Stimulated activated CD8-positive, alpha-beta memory T cell treated with anti-CD3 and anti-CD28 coated beads, Interleukin-15, amount 100 ng/mL, for 4 hours (primary cell): ENCODE data around the gene PCID2.
A peak's percentile ranks its signal among the peaks of the same experiment; 100 is the strongest.

ENCODE experiments used
- DNase-seq, 2 donors: peaks; one replicate each; pipeline ENCODE4 v3.0.0-alpha.2; 2020; ENCODE audit warnings: low read depth in 2 of 2

PCID2 gene

DNA sequence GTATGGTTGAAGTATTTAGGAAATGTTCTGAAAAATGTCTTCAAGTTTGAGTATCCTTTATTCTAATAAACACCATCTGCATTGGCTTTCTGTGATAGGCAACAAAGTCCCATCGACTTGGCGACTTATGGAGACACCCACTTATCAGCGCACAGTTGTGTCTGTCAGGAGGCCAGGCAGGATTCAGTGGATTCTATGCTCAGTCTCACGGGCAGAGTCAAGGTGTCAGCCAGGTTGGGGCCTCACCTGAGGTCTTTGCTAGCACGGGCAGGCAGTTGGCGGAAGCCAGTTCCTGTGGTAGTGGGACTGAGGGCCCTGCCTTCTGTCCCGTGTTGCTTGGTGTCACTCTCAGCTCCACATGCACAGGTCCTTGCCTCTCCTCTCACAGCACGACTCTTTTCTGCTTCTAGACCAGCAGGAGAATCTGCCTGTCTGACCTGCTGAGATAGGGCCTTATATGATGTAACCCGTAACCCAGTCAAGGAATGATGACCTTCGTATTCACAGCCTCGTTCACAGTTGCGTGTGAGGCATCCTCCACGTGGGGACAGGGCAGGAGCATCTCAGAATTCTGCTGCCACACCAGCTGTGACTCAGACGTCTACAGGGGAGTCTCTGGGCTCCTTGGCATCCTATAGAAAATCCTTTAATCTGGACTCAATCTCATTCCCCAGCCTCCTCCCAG lies 10.9 kb upstream of the PCID2 start:
- DNase-seq = no peak

DNA sequence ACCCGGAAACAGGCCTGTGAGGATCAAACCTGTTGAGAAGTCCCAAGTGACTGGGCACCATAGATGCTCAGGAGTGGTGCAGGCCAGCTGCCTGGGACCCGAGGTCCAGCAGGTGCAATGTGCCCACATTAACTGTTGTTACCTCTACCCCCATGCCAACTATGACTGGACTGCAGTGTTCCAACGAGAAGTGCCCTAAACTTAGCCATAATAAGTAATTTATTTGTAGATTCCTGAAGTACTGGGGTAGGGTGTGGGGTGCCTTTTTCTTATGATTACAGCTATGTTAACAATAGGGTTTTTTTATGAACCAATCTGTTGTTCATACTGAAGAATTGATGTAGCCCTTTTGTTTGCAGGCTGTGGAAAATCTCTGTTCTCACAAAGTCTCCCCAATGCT lies 10.1 kb upstream of the PCID2 start:
- no peak for DNase-seq

DNA sequence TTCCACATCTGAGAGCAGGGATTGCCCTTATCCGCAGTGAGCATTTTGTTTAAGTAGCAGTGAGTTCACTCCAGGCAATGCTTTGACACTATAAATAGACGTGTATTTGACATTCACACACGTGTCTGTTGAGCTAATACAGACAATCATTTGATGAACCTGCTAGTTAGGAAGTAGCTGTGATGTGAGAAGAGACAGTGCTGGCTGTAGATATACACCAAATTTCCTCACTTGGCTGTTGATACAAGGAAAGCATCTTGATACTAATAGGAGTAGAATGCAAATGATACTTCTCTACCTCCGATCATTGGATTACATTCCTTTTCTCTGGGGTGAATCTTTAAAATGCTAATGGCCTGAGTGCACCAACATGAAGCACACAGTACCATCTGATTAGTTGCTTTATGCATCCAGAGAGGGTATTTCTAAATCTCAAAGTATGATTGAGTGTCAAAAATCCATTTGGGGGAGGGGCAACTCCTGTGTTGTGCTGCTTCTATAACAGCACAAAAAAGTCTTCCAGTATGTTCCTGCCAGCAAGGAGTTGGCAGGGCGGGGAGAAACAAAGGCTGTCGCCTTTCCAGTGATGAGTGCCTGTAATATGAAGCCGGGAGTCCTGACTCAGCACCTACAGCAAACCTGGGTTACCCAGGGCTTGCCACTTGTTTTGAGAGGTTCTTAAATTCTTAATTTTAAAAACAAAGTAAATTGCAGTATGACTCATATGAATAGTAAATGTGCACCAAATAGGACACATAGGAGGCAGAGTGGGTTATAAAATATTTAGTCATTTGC lies 8.0 kb upstream of the PCID2 start:
- no peak for DNase-seq

DNA sequence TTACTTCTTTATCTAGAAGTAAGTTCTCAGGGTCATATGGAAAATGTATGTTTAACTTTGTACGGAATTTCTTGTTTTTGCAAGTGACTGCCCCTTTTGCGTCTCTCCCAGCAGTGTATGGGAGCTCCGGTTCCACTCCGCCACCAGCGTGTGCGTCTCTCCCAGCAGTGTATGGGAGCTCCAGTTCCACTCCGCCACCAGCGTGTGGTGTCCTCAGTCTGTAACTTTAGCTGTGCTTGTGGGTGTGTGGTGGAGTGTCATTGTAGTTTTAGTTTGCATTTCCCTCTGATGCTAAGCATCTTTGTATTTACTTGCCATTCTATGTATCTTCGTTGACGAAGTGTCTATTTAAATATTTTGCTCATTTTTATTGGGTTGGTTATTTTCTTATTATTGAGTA lies 3.3 kb upstream of the PCID2 start:
- no peak for DNase-seq

DNA sequence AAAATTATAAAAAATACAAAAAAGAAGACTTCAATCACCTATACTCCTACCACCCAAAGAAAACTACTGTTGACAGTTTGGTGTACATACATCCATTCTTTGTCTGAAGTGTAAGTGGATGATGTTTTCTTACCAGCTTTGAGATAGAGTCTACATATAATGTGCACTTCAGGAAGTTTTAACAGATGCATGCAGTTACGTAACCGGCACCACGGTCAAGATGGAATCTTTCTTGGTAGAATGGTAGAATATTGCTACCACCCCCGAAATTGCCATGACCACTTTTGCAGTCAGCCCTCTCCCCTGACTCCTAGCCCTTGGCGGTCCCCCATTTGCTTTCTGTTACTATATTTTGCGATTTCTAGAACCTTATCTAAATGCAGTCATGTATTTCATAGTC lies 2.4 kb upstream of the PCID2 start:
- DNase-seq = no peak

DNA sequence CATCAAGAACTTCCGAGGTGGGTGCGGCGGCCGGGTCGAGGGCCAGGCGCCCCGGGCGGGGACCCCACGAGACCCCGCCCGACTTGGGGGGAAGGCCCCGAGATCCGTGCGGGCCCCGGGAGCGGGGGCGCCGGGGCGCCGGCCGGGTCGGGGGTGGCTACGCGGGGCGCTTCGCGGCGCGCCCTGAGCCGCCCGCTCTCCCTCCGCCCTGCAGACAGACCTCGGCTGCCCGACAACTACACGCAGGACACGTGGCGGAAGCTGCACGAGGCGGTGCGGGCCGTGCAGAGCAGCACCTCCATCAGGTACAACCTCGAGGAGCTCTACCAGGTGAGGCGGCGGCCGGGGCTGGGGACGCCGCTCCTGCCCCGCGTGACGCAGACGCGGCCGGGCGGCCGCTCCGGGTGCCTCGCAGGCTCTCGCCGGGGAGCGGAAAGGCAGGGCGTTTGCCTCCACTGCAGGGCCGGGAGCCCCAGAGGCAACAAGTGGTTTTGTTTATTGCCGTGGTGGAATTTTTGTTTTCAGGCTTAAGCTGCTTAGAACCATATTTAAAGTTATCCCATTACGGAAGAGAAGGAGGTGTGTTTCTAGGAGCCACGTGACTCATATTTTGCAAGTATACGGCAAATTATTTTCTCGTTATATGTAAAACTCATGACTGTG lies 1.4 kb upstream of the PCID2 start:
- peak; percentile 44 to 49 for DNase-seq

DNA sequence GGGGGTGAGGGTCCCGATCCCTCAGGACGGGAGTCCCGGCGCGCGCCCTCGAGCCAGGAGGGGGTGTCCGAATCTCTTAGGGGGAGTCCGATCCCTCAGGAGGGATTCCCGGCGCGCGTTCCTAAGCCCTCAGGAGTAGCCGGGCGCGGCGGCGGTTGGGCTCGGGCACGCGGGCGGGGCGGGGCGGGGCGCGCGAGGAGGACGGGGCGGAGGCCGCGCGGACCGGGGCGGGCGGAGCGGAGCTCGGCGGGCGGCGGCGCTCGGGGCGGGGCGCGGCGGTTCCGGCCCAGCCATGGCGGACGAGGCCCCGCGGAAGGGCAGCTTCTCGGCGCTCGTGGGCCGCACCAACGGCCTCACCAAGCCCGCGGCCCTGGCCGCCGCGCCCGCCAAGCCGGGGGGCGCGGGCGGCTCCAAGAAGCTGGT lies 878 bp upstream of the PCID2 start, which contains the start of gene CUL4A:
Gene CUL4A (plus strand): TSS at position 278 of the 423 bp plus-strand sequence. CDS start 15 bp downstream, at position 293.
- peak; percentile 51 to 56 for DNase-seq

DNA sequence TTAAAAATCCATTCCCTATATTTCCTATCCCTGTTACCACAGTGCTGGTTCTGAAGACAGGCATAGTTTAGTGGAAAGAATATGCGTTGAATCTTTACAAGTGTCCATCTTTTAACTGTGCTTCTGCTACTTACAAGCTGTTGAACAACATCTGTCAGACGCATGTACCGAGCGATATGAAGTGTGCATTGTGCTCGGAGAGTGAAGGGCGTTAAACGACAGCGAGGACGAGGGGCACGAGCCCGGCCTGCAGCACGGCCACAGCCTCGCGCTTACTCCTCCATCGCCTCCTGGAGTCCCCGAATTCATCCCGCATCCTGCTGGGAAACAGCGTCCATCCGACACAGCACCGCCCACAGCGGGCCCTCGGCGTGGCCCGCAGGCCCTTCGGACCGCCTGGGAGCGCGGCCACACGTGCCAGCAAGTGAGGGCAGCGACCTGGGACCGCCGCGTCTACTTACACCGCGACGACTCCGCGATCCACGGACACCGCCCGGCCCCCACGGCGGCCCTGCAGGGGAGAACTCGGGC lies 514 bp downstream of the PCID2 start:
- DNase-seq = peak in 1 of 2 donors; percentile 7

DNA sequence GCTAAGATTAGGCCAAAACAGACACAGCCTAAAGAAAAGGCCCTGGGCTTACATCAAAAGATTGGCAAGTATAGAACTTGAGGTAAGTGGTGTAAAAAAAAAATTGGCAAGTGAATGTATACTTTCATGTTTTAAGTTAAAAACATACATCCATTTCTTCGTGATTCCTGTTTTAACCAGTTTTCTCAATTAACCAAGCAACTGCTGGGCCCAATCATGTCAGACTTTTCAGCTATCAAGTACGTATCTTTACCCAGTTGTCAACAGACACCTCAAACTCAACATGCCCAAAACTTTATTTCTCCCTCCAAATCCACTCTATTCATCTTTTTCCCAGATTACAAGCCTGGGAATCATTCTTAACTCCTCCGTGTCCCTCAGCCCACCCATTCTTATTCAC lies 1.0 kb downstream of the PCID2 start:
- DNase-seq = no peak

DNA sequence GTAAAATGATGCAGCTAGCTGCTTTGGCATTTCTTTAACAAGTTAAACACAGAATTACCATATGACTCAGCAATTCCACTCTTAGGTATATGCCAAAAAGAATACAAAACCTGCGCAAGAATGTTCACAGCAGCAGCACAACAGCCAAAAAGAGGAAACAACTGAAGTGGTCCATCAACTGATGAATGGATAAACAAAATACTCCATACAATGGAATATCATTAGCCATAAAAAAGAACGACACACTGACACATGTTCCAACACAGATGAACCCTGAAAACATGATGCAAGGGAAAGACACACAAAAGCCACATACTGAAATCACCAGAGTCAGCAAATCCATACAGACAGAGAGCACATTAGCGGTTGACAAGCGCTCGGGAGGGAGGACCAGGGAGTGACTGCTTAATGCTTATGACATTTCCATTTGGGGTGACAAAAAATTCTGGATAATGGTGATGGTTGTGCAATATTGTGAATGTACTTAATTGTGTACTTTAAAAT lies 3.0 kb downstream of the PCID2 start:
- DNase-seq = no peak

DNA sequence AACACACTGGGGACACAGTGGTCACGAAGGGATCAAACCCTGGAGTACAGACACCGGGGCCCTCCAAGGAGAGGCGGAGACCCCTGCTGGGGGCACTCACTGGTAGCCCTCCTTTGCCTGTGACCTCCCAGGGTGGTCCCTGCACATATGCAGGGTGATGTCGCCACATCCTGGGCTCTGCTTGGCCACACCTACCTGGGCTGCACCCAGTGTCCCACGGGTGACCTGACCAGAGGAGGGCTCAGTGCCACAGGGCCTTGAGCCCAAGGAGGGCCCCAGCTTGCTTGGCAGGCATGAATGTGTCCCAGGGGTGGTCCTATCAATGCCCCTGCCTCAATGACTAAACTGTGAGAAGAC lies 4.1 kb downstream of the PCID2 start:
- no peak for DNase-seq

DNA sequence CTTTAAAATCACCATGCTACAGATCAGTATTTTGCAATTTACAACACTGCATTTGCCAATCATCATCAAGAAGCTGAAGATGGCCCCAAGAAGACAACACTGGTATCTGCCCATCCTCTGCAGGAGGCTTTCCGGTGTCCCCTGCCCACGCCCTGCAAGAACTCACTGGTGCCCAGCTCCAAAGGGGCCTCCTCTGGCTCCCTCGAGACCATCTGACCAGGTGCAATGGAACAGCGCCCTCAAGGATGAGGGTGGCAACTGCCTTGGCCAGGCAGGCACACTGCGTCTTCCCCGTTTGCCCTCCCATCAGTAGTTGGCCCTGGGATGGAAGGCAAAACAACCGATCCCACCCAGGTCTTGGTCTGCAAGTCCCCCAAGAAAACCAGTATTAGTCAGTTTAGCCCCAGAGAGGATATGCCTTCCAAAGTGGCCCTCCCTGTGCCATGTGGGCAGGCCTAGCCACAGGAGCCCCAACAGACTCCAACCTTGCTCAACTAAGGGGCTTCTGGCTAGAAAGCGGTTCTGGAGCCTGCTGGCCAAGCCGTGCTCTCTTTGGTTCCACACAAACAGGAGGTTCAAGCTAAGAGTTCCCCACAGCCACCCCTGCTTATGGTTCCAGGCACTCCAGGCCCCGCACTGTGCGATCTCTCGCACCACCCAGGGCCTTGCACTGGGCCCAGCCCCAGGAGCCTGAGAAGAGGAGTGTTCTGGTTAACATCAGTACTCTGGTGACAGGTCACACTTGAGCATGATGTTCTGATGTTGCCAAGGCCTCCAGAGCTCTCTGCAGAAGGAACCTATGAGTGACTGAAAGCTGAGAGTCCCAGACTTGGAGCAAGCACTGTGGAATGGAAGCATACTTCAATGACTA lies 4.7 kb downstream of the PCID2 start:
- no peak for DNase-seq

DNA sequence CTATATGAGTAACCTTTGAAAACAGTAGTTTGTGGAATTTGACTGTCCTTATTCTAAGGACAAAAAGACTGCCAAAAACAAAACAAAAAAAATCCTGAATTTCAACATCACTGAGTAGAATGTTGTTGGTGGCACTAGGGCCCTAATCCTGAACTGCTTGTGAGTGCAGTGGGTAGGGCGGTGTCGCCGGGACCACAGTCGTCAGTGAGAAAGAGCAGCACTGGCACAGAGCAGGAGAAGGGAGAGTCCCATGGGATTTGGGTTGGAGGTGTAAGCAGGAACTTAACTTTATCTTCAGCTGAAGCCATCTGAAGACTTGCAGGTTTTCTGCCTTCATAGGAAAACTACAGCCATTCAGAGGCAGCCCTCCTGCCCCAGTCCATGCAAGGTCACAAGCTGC lies 5.6 kb downstream of the PCID2 start:
- no peak for DNase-seq

DNA sequence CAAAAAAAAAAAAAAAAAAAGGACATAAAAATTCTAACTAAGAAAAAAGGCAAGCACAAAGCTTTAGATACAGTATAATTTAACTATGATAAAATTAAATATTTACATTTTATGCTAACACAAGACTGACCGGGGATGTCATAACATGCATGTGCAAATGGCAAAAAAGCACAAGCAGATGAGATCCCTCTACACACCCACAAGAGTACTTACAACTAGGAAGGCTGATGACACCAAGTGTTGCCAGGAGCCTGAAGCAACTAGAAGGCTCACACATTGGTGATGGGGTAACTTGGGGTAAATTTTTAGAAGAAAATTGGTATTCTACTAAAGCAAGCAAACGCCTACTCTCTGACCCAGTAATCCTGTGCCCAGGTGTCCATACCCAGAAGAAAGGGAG lies 6.7 kb downstream of the PCID2 start:
- DNase-seq = no peak

DNA sequence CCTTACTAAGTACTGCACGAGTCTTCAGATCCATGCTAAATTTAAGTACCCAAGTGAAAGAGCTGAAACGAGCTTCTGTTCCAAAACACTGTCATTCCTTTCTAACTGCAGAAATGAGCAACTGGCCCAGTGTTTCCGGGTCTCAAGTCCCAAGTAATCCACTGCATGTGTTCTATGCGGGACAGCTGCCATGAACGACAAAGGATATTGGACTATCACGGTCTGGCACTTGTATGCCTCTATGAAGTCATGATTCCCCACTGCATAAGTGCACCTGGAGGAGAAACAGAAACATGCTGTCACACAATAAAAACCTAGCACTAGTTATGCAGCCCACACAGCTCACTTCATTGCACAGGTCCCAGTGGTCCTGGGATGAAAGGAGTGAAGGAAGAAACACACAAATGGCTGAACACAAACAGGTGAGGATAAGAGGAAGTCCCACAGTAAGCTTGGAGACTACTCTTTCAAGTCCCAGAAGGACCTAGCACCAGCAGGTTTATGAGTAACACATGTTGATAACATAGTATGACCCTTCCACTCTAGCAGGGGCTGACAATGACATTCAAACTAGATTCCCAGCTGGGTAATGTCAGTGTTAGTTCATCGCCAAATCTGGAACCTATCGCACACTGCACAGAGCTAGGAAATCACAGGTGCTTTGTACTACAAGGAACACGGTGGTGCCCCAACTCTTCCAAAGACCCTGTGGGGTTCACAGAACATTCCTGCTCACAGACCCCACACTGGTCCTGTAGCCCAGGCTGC lies 11.3 kb downstream of the PCID2 start:
- no peak for DNase-seq

DNA sequence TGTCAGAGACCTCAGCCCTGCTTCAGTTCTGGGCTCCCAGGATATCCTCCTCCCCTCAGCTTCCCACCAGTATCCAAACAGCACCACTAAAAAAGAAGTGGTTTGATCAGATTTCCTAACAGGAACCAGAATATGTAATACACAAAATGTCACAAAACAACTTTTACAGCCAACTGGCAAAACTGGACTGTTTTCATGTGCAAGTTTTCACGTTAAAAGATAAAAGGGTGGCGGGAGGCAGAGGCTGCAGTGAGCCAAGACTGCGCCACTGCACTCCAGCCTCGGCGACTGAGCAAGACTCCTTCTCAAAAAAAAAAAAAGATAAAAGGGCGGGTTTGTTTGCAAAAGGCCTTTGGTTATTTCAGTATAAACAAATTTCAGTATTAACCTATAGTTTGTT lies 13.1 kb downstream of the PCID2 start:
- DNase-seq = no peak

DNA sequence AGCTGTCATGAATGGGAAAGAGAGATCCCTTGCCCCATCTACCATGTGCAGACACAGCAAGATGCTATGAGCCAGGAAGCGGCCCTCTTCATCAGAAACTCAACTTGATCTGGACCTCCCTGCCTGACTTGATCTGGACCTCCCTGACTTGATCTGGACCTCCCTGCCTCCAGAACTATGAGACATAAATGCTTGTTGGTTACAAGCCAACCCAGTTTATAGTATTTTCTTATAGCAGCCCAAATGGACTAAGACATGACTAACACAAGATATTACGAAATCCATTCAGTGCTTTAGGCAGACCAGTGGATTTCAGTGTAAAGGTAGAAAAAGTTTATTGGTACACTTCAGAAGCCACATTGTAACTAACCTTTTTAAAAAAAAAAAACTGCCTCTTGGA lies 15.6 kb downstream of the PCID2 start:
- no peak for DNase-seq

DNA sequence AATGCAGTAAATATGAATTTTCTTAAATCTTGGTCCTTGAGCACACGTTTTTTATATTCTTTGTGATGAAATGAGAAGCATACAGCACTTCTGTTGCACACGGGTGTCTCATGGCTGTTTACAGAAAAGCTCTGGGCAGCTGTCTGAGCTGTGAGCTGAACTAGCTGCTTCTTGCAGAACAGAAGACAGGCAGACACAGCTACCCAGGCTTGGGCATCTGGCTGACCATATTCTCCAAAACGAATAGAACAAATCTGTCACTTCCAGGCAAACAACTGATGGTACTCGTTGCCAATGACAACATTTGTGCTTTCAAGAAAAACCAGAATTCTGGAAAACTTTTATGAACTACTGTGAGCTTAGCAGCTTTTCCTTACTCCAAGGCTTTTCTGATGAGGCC lies 16.2 kb downstream of the PCID2 start:
- DNase-seq = no peak

DNA sequence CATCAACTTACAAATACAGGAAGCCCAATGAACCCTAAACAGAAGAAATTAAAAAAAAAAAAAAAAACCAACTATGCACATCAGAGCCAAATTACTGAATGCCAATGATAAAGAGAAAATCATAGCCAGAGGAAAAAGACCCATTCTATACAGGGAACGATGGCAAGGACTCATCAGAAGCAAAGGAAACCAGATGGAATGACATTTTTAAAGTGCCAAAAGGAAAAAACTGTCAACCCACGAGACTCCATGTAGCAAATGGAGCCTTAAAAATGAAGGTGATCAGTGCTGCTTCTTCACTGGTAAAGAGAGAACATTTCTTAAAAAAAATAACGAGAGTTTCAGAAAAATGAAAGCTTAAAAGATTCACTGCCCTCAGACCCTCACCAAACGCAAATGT lies 18.3 kb downstream of the PCID2 start:
- DNase-seq = no peak

DNA sequence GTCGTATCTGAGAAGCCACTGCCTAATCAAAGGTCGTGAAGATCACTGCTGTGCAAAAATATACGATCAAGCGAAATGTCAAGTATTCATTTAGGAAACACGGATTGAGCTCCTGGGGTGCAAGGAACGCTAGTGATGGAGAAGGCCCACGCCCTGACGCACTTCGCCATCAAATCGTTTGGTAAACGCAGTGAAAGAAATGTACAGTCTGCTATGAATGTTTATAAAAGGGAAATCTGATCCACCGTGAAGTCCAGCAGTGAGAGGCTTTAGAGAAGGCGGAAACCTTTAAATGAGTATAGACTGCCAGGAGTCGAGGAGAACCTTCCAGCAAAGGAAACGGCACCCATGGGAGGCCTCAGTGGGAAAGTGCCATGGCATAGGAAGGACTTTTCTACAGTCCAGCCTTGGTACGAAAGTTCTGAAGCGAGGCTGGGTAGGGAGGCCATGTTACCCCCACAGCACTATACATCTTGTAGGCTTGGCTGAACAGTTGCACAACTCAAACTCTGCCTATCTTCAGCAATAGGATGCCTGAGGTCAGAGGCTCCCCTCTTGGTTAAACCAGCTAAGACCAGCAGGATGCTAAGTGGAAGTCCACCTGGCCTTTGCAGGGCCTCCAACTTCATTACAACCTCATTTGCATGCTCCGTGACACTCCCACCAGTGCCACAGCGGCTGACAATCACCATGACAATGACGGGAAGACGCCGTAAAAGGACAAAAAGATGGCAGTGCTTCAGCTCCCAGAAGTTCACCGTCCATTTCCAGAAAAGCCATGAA lies 20.4 kb downstream of the PCID2 start:
- no peak for DNase-seq
